GM23338 (cell line): ENCODE data around the gene APBB1IP. TPM values are rescaled to one million over a fixed set of nuclear protein-coding genes. Genes with fewer than 3 reads are reported as not detected.

Experiments used
- ATAC-seq: fragments of 200-7000 bp; cut with Tn5 transposase; 3 replicates; pipeline ENCODE4 v1.9.1; 2020
- DNase-seq: peaks from one replicate; pipeline ENCODE4 v3.0.0-alpha.2; 2015; ENCODE audit warnings: low spot score
- H2AFZ ChIP-seq: fragments of 200-600 bp; sonication (generic); 2 replicates; pipeline ENCODE4 v1.8.0; 2016; ENCODE audit warnings: antibody characterized with exemption, mild to moderate bottlenecking, moderate library complexity
- H3F3A ChIP-seq: fragments of 200-600 bp; sonication (generic); replicated peaks from 2 replicates; pipeline ENCODE4 v1.8.0; 2017; ENCODE audit warnings: antibody characterized with exemption, mixed run types, low read depth
- H3K27ac ChIP-seq: fragments of 200-600 bp; sonication (generic); 2 replicates; pipeline ENCODE4 v1.6.1; 2016; ENCODE audit warnings: low read depth
- H3K27me3 ChIP-seq: fragments of 200-600 bp; sonication (generic); 2 replicates; pipeline ENCODE4 v1.8.0; 2016; ENCODE audit warnings: mild to moderate bottlenecking, mixed run types, moderate library complexity; ENCODE audit not compliant: insufficient read depth
- H3K36me3 ChIP-seq: fragments of 200-600 bp; sonication (generic); 2 replicates; pipeline ENCODE4 v1.8.0; 2016; ENCODE audit warnings: mild to moderate bottlenecking; ENCODE audit not compliant: insufficient read depth
- H3K4me1 ChIP-seq: fragments of 200-600 bp; sonication (generic); 2 replicates; pipeline ENCODE4 v1.8.0; 2016; ENCODE audit warnings: mild to moderate bottlenecking, moderate library complexity; ENCODE audit not compliant: insufficient read depth
- H3K4me2 ChIP-seq: fragments of 200-600 bp; sonication (generic); 2 replicates; pipeline ENCODE4 v1.7.1; 2017; ENCODE audit warnings: mixed run types
- H3K4me3 ChIP-seq: fragments of 200-600 bp; sonication (generic); 2 replicates; pipeline ENCODE4 v1.6.1; 2016; ENCODE audit warnings: mixed run types
- H3K79me2 ChIP-seq: fragments of 200-600 bp; sonication (generic); replicated peaks from 2 replicates; pipeline ENCODE4 v1.8.0; 2017; ENCODE audit warnings: mild to moderate bottlenecking; ENCODE audit not compliant: insufficient read depth
- H3K9me2 ChIP-seq: fragments of 200-600 bp; sonication (generic); 2 replicates; pipeline ENCODE4 v1.8.0; 2017; ENCODE audit not compliant: insufficient read depth
- H4K20me1 ChIP-seq: fragments of 200-600 bp; sonication (generic); replicated peaks from 2 replicates; pipeline ENCODE4 v1.8.0; 2017; ENCODE audit warnings: mild to moderate bottlenecking; ENCODE audit not compliant: insufficient read depth
- H3K27ac Mint-ChIP-seq: 2 replicates; pipeline ENCODE4 v1.8.0; 2020; ENCODE audit warnings: inconsistent platforms, mild to moderate bottlenecking, moderate library complexity, mixed read lengths
- H3K27me3 Mint-ChIP-seq: 3 replicates; pipeline ENCODE4 v1.8.0; 2022; ENCODE audit warnings: low read depth, mild to moderate bottlenecking, moderate library complexity, mixed read lengths, inconsistent platforms; ENCODE audit not compliant: insufficient read depth, poor library complexity
- H3K36me3 Mint-ChIP-seq: 3 replicates; pipeline ENCODE4 v1.8.0; 2021; ENCODE audit warnings: low read depth, mild to moderate bottlenecking, inconsistent platforms, moderate library complexity, mixed read lengths
- H3K4me1 Mint-ChIP-seq: 3 replicates; pipeline ENCODE4 v1.8.0; 2020; ENCODE audit warnings: mild to moderate bottlenecking, inconsistent platforms, mixed read lengths
- H3K4me3 Mint-ChIP-seq: 3 replicates; pipeline ENCODE4 v1.8.0; 2021; ENCODE audit warnings: moderate library complexity, mild to moderate bottlenecking, inconsistent platforms, mixed read lengths
- H3K9me3 Mint-ChIP-seq: 3 replicates; pipeline ENCODE4 v1.8.0; 2020; ENCODE audit warnings: moderate library complexity, mild to moderate bottlenecking, inconsistent platforms, mixed read lengths
- EZH2 ChIP-seq: fragments of 200-600 bp; sonication (generic); IDR thresholded peaks from one replicate; pipeline ENCODE4 v1.8.0; 2017; ENCODE audit warnings: antibody characterized with exemption, mild to moderate bottlenecking, low read depth; ENCODE audit not compliant: unreplicated experiment
- EZH2phosphoT487 ChIP-seq: fragments of 200-600 bp; sonication (generic); IDR thresholded peaks from one replicate; pipeline ENCODE4 v1.8.1; 2018; ENCODE audit warnings: antibody characterized with exemption; ENCODE audit not compliant: unreplicated experiment
- NANOG ChIP-seq: IDR thresholded peaks from 2 replicates; pipeline ENCODE4 v1.6.1; 2016; ENCODE audit warnings: antibody characterized with exemption, borderline replicate concordance
- ZNF114 ChIP-seq: fragments of 250-450 bp; sonication (Bioruptor Pico); IDR thresholded peaks from 2 replicates; pipeline ENCODE4 v1.5.0; 2020; ENCODE audit warnings: mild to moderate bottlenecking, moderate library complexity
- polyA plus RNA-seq: library from polyadenylated mRNA; unstranded; fragments of >200 nt; fragmentation: Nextera tagmentation; extraction: Ambion mirVana; gene quantifications from 2 replicates; pipeline ENCODE4 v1.2.1, GENCODE V29; 2016
- total RNA-seq: library from RNA; depleted of rRNA; stranded (reverse); fragments of >200 nt; shearing (Covaris generic); gene quantifications from 2 replicates; pipeline ENCODE4 v1.2.3, GENCODE V29; 2014
- TF ChIP-seq, protein P1 (sequence below): IDR thresholded peaks from one replicate; pipeline ENCODE4 v1.6.1; 2018; ENCODE audit warnings: antibody characterized with exemption; ENCODE audit not compliant: unreplicated experiment
- TF ChIP-seq, protein P2 (sequence below): fragments of 250-450 bp; sonication (Bioruptor Pico); IDR thresholded peaks from 2 replicates; pipeline ENCODE4 v1.5.0; 2020; ENCODE audit warnings: mild to moderate bottlenecking, moderate library complexity
- TF ChIP-seq, protein P3 (sequence below): IDR thresholded peaks from 2 replicates; pipeline ENCODE4 v1.6.1; 2016; ENCODE audit warnings: antibody characterized with exemption

APBB1IP gene
- total and polyA plus RNA-seq, 2 experiments from 2014 or later, result 0.14 to 0.16 TPM

DNA sequence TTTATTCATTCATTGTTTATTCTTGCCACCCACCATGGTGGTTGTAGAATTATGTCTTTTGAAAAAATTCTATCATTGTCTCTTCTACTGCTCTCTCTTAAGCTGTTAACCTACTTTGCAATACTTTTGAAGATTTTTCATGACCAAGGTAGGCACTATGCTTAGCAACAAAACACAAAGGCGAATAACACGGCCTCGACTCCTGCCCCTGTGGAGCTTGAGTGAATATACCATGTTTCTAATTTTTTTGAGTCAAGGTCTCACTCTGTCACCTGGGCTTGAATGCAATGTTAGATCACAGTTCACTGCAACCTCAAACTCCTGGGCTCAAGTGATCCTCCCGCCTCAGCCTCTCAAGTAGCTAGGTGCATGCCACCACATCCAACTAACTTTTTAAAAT, 39.4 kb downstream of the APBB1IP start:
- TF ChIP-seq ZNF114 (CRISPR knock-in tag) (no peak), EZH2 (no peak)
- TF ChIP-seq, protein P1, sequence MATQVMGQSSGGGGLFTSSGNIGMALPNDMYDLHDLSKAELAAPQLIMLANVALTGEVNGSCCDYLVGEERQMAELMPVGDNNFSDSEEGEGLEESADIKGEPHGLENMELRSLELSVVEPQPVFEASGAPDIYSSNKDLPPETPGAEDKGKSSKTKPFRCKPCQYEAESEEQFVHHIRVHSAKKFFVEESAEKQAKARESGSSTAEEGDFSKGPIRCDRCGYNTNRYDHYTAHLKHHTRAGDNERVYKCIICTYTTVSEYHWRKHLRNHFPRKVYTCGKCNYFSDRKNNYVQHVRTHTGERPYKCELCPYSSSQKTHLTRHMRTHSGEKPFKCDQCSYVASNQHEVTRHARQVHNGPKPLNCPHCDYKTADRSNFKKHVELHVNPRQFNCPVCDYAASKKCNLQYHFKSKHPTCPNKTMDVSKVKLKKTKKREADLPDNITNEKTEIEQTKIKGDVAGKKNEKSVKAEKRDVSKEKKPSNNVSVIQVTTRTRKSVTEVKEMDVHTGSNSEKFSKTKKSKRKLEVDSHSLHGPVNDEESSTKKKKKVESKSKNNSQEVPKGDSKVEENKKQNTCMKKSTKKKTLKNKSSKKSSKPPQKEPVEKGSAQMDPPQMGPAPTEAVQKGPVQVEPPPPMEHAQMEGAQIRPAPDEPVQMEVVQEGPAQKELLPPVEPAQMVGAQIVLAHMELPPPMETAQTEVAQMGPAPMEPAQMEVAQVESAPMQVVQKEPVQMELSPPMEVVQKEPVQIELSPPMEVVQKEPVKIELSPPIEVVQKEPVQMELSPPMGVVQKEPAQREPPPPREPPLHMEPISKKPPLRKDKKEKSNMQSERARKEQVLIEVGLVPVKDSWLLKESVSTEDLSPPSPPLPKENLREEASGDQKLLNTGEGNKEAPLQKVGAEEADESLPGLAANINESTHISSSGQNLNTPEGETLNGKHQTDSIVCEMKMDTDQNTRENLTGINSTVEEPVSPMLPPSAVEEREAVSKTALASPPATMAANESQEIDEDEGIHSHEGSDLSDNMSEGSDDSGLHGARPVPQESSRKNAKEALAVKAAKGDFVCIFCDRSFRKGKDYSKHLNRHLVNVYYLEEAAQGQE, result no peak
- H3K27me3 Mint-ChIP-seq, result no peaks in the 10 kb centered on the region
- ATAC-seq, result no peak

DNA sequence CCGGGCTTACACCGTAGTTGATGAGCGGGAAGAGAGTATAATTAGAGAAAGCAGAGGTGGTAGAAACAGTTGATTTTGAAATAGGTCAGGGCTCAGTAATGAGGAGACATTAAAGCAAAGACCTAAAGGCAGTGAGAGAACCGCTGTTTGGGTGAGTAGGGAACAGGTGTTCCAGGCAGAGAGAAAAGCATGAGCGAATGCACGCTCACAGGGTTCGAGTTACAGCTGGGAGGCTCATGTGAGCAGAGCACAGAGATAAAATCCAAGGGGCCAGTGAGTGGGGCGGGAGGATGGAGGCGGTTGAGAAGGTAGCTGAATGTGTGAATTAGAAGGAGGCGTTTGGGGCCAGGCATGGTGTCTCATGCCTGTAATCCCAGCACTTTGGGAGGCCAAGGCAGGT, 39.9 kb downstream of the APBB1IP start:
- no peaks in the 10 kb centered on the region for H3K27me3 ChIP-seq
- H3K9me2 ChIP-seq, result no peaks in the 10 kb centered on the region
- no peaks in the 10 kb centered on the region for H3K79me2 ChIP-seq
- H3K4me1 Mint-ChIP-seq, result peaks cover 5% of the 10 kb centered on the region; the same call in 2 of the 3 replicates
- no peaks in the 10 kb centered on the region for H3F3A ChIP-seq
- no peaks in the 10 kb centered on the region for H4K20me1 ChIP-seq
- H3K9me3 Mint-ChIP-seq, result no peaks in the 10 kb centered on the region; the same call in 2 of the 3 replicates
- no peak overlapping the region for H3K4me3 Mint-ChIP-seq
- H3K27me3 Mint-ChIP-seq, result no peaks in the 10 kb centered on the region
- no peak overlapping the region for H3K4me3 ChIP-seq
- no peaks in the 10 kb centered on the region; the same call in 1 of the 2 replicates for H3K4me1 ChIP-seq
- no peak overlapping the region for H2AFZ ChIP-seq
- no peaks in the 10 kb centered on the region for H3K36me3 Mint-ChIP-seq
- DNase-seq (no peak), ATAC-seq (no peak)
- H3K4me2 ChIP-seq, result no peak overlapping the region
- no peak overlapping the region for H3K27ac Mint-ChIP-seq
- H3K36me3 ChIP-seq, result no peaks in the 10 kb centered on the region
- H3K27ac ChIP-seq, result no peak overlapping the region
- TF ChIP-seq, protein P2, sequence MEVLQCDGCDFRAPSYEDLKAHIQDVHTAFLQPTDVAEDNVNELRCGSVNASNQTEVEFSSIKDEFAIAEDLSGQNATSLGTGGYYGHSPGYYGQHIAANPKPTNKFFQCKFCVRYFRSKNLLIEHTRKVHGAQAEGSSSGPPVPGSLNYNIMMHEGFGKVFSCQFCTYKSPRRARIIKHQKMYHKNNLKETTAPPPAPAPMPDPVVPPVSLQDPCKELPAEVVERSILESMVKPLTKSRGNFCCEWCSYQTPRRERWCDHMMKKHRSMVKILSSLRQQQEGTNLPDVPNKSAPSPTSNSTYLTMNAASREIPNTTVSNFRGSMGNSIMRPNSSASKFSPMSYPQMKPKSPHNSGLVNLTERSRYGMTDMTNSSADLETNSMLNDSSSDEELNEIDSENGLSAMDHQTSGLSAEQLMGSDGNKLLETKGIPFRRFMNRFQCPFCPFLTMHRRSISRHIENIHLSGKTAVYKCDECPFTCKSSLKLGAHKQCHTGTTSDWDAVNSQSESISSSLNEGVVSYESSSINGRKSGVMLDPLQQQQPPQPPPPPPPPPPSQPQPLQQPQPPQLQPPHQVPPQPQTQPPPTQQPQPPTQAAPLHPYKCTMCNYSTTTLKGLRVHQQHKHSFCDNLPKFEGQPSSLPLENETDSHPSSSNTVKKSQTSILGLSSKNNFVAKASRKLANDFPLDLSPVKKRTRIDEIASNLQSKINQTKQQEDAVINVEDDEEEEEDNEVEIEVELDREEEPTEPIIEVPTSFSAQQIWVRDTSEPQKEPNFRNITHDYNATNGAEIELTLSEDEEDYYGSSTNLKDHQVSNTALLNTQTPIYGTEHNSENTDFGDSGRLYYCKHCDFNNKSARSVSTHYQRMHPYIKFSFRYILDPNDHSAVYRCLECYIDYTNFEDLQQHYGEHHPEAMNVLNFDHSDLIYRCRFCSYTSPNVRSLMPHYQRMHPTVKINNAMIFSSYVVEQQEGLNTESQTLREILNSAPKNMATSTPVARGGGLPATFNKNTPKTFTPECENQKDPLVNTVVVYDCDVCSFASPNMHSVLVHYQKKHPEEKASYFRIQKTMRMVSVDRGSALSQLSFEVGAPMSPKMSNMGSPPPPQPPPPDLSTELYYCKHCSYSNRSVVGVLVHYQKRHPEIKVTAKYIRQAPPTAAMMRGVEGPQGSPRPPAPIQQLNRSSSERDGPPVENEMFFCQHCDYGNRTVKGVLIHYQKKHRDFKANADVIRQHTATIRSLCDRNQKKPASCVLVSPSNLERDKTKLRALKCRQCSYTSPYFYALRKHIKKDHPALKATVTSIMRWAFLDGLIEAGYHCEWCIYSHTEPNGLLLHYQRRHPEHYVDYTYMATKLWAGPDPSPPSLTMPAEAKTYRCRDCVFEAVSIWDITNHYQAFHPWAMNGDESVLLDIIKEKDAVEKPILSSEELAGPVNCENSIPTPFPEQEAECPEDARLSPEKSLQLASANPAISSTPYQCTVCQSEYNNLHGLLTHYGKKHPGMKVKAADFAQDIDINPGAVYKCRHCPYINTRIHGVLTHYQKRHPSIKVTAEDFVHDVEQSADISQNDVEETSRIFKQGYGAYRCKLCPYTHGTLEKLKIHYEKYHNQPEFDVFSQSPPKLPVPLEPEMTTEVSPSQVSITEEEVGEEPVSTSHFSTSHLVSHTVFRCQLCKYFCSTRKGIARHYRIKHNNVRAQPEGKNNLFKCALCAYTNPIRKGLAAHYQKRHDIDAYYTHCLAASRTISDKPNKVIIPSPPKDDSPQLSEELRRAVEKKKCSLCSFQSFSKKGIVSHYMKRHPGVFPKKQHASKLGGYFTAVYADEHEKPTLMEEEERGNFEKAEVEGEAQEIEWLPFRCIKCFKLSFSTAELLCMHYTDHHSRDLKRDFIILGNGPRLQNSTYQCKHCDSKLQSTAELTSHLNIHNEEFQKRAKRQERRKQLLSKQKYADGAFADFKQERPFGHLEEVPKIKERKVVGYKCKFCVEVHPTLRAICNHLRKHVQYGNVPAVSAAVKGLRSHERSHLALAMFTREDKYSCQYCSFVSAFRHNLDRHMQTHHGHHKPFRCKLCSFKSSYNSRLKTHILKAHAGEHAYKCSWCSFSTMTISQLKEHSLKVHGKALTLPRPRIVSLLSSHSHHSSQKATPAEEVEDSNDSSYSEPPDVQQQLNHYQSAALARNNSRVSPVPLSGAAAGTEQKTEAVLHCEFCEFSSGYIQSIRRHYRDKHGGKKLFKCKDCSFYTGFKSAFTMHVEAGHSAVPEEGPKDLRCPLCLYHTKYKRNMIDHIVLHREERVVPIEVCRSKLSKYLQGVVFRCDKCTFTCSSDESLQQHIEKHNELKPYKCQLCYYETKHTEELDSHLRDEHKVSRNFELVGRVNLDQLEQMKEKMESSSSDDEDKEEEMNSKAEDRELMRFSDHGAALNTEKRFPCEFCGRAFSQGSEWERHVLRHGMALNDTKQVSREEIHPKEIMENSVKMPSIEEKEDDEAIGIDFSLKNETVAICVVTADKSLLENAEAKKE (CRISPR knock-in tag), result no peak
- TF ChIP-seq, protein P3, sequence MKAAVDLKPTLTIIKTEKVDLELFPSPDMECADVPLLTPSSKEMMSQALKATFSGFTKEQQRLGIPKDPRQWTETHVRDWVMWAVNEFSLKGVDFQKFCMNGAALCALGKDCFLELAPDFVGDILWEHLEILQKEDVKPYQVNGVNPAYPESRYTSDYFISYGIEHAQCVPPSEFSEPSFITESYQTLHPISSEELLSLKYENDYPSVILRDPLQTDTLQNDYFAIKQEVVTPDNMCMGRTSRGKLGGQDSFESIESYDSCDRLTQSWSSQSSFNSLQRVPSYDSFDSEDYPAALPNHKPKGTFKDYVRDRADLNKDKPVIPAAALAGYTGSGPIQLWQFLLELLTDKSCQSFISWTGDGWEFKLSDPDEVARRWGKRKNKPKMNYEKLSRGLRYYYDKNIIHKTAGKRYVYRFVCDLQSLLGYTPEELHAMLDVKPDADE, result no peak
- TF ChIP-seq EZH2phosphoT487 (no peak), EZH2 (no peak), NANOG (no peak)

More for the DNA sequence above, 39.4 kb downstream of the APBB1IP start:
- Histone ChIP-seq H3K36me3 (no peaks in the 10 kb centered on the region), H3K4me3 (no peak overlapping the region), H3K9me2 (no peaks in the 10 kb centered on the region), H4K20me1 (no peaks in the 10 kb centered on the region), H3K79me2 (no peaks in the 10 kb centered on the region), H2AFZ (no peak overlapping the region), H3K27ac (no peak overlapping the region), H3F3A (no peaks in the 10 kb centered on the region), H3K4me1 (no peaks in the 10 kb centered on the region; the same call in 1 of the 2 replicates), H3K4me2 (no peak overlapping the region), H3K27me3 (no peaks in the 10 kb centered on the region)
- Mint-ChIP-seq H3K4me3 (no peak overlapping the region), H3K4me1 (peaks cover 5% of the 10 kb centered on the region; the same call in 2 of the 3 replicates), H3K36me3 (no peaks in the 10 kb centered on the region), H3K27ac (no peak overlapping the region), H3K9me3 (no peaks in the 10 kb centered on the region; the same call in 2 of the 3 replicates)
- DNase-seq, result no peak
